ENCODE results near the gene SLC38A1.

GRCh38 chr12:46152456-46152855 lies 116.4 kb downstream of the SLC38A1 start:
- TF ChIP-seq RAD21 (IDR thresholded peaks at IDR 0.05; ENCODE audit: low read depth) (no peak), CEBPB (IDR thresholded peaks at IDR 0.05) (no peak), MAX (IDR thresholded peaks at IDR 0.05) (no peak), EGR1 (IDR thresholded peaks at IDR 0.05) (no peak)
- TF ChIP-seq, protein P1, sequence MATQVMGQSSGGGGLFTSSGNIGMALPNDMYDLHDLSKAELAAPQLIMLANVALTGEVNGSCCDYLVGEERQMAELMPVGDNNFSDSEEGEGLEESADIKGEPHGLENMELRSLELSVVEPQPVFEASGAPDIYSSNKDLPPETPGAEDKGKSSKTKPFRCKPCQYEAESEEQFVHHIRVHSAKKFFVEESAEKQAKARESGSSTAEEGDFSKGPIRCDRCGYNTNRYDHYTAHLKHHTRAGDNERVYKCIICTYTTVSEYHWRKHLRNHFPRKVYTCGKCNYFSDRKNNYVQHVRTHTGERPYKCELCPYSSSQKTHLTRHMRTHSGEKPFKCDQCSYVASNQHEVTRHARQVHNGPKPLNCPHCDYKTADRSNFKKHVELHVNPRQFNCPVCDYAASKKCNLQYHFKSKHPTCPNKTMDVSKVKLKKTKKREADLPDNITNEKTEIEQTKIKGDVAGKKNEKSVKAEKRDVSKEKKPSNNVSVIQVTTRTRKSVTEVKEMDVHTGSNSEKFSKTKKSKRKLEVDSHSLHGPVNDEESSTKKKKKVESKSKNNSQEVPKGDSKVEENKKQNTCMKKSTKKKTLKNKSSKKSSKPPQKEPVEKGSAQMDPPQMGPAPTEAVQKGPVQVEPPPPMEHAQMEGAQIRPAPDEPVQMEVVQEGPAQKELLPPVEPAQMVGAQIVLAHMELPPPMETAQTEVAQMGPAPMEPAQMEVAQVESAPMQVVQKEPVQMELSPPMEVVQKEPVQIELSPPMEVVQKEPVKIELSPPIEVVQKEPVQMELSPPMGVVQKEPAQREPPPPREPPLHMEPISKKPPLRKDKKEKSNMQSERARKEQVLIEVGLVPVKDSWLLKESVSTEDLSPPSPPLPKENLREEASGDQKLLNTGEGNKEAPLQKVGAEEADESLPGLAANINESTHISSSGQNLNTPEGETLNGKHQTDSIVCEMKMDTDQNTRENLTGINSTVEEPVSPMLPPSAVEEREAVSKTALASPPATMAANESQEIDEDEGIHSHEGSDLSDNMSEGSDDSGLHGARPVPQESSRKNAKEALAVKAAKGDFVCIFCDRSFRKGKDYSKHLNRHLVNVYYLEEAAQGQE (IDR thresholded peaks at IDR 0.05; ENCODE audit: low read depth) = no peak

All from Ishikawa (cell line).